ENCODE measurements around the gene ATP10B.

ATP10B gene

DNA sequence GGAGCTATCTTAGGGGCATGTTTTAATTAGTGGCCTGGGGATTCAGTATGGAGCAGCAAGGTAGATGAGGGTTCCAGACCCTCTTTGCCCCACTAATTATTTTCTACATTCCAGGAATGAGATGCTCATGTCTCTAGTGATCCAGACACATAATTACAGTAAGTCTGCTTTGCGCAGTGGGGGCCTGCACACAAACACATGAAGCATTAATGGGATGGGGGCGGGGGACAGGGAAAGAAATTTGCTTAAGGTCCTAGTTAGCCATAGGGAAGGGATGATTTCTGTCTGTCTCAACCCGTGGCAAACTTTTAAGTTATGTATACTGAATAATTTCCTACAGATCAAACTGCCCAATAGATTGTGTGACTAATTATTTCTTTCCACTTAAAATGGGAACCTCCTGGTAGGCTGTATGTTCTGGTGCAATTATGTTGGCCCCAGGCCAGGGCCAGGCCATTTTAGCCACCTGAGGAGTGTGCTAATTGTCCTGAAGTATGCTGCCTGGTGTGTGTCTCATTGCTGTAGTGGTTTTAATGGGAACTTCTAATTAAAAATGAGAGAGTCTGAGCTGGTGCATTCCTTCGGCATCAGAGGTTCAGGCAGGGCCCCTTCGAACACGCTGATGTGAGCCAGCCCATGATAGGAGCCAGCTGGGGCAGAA is 295.9 kb downstream of the ATP10B start:
- Histone ChIP-seq H3K27ac (ENCODE audit: low read depth, low read length) (no peak overlapping the region), H3K4me3 (ENCODE audit: low read depth, low read length) (no peak overlapping the region), H3K4me1 (ENCODE audit: control insufficient read depth, insufficient read depth, low read length, unreplicated experiment) (no peaks in the 10 kb centered on the region), H3K27me3 (ENCODE audit: insufficient read depth, low read length) (no peaks in the 10 kb centered on the region), H2AFZ (ENCODE audit: low read length, unreplicated experiment) (no peak overlapping the region), H3K36me3 (ENCODE audit: insufficient read depth, low read length) (no peaks in the 10 kb centered on the region), H3K79me2 (ENCODE audit: control insufficient read depth, insufficient read depth, low read length, unreplicated experiment) (no peaks in the 10 kb centered on the region)

DNA sequence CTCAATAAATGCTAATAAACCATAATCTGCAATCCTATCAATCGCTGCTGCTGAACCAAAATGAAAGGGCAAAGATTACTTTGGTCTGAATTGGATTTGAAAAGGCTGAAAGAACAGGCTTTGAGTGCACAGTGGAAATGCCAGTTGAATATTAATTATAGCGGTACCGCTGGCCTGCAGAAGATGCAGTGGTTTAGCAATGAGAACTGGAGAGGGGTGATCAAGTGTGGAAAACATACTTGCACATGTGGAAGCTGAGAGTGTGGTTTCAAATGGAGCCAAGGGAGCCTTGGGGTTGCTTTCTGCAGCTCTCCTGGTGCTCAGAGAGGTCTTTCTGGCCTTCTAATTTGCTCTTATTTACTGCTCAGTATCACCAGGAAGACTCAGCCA is 296.4 kb downstream of the ATP10B start:
- H3K4me3 ChIP-seq (ENCODE audit: low read depth, low read length): no peak overlapping the region
- no peaks in the 10 kb centered on the region for H3K36me3 ChIP-seq (ENCODE audit: insufficient read depth, low read length)
- no peaks in the 10 kb centered on the region for H3K27me3 ChIP-seq (ENCODE audit: insufficient read depth, low read length)
- no peaks in the 10 kb centered on the region for H3K79me2 ChIP-seq (ENCODE audit: control insufficient read depth, insufficient read depth, low read length, unreplicated experiment)
- no peak overlapping the region for H2AFZ ChIP-seq (ENCODE audit: low read length, unreplicated experiment)
- H3K4me1 ChIP-seq (ENCODE audit: control insufficient read depth, insufficient read depth, low read length, unreplicated experiment): no peaks in the 10 kb centered on the region
- H3K27ac ChIP-seq (ENCODE audit: low read depth, low read length): no peak overlapping the region

DNA sequence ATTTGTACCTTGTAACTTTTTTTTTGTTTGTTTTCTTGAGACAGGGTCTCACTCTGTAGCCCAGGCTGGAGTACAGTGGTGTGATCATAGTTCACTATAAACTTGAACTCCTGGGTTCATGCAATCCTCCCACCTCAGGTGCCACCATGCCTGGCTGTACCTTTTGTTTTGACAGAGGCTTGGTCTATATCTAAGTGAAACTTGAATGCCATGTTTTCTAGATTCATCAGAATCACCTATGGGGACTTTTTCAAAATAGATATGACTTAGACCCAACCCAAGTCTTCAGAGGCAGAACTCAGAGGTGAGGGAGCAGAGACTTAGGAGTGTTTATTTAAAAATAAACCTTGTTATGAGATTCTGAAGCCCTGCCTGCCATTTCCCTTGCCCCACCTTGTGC is 301.9 kb downstream of the ATP10B start:
- H3K79me2 ChIP-seq (ENCODE audit: control insufficient read depth, insufficient read depth, low read length, unreplicated experiment): no peaks in the 10 kb centered on the region
- H3K27ac ChIP-seq (ENCODE audit: low read depth, low read length): no peak overlapping the region
- H3K36me3 ChIP-seq (ENCODE audit: insufficient read depth, low read length): no peaks in the 10 kb centered on the region
- H3K4me3 ChIP-seq (ENCODE audit: low read depth, low read length): no peak overlapping the region
- no peaks in the 10 kb centered on the region for H3K27me3 ChIP-seq (ENCODE audit: insufficient read depth, low read length)
- H3K4me1 ChIP-seq (ENCODE audit: control insufficient read depth, insufficient read depth, low read length, unreplicated experiment): no peaks in the 10 kb centered on the region
- H2AFZ ChIP-seq (ENCODE audit: low read length, unreplicated experiment): no peak overlapping the region

DNA sequence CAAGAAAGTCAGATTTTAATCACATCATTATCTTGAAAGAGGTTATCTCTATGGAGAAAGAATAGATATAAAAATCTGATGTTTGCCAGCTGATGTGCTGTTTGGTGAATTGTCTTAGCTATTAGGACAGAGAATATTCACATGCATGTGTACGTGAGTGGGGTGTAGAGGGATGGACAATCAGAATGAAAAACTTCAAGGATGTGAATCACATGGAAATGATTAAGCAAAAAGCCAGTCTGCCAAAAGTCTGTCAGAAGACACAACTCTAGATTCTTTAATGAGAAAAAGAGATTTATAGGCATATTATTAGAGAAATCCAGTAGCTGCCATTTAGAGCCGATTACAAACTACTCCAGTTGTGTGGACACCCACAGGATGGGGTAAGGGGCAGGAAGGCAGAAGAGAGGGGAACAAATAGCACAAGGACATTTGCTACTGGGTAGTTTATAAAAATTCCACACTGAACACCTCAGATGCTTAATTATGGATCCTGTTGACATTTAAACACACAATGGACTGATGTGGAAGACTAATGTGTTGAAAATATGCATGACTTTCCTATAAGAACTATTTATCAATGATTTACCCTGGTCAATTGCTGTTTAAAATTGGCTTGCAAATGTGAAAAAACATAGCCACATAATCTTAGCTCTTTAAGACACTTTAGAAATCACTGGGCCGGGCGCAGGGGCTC is 302.9 kb downstream of the ATP10B start:
- H3K27me3 ChIP-seq (ENCODE audit: insufficient read depth, low read length): no peaks in the 10 kb centered on the region
- no peak overlapping the region for H2AFZ ChIP-seq (ENCODE audit: low read length, unreplicated experiment)
- H3K36me3 ChIP-seq (ENCODE audit: insufficient read depth, low read length): no peaks in the 10 kb centered on the region

DNA sequence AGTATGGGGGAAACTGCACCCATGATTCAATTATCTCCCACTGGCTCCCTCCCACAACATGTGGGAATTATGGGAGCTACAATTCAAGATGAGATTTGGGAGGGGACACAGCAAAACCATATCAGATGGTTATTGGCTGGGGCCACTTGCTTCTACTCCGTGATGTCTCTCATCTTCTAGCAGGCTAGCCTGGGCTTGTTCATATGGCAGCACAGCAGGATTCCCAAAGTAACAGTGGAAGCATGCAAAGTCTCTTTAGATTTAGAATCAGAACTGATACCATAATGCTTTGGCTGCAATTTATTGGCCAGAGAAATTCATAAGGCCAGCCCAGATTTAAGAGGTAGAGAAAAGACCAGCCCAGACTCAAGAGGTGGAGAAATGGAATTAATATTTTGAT is 304.1 kb downstream of the ATP10B start:
- H3K4me3 ChIP-seq (ENCODE audit: low read depth, low read length): no peak overlapping the region
- H3K27ac ChIP-seq (ENCODE audit: low read depth, low read length): no peak overlapping the region
- no peaks in the 10 kb centered on the region for H3K27me3 ChIP-seq (ENCODE audit: insufficient read depth, low read length)
- H3K4me1 ChIP-seq (ENCODE audit: control insufficient read depth, insufficient read depth, low read length, unreplicated experiment): no peaks in the 10 kb centered on the region
- H3K36me3 ChIP-seq (ENCODE audit: insufficient read depth, low read length): no peaks in the 10 kb centered on the region
- H2AFZ ChIP-seq (ENCODE audit: low read length, unreplicated experiment): no peak overlapping the region
- no peaks in the 10 kb centered on the region for H3K79me2 ChIP-seq (ENCODE audit: control insufficient read depth, insufficient read depth, low read length, unreplicated experiment)

More for the DNA sequence above, 302.9 kb downstream of the ATP10B start:
- H3K27ac ChIP-seq (ENCODE audit: low read depth, low read length): no peak overlapping the region
- no peak overlapping the region for H3K4me3 ChIP-seq (ENCODE audit: low read depth, low read length)
- no peaks in the 10 kb centered on the region for H3K4me1 ChIP-seq (ENCODE audit: control insufficient read depth, insufficient read depth, low read length, unreplicated experiment)
- H3K79me2 ChIP-seq (ENCODE audit: control insufficient read depth, insufficient read depth, low read length, unreplicated experiment): no peaks in the 10 kb centered on the region

DNA sequence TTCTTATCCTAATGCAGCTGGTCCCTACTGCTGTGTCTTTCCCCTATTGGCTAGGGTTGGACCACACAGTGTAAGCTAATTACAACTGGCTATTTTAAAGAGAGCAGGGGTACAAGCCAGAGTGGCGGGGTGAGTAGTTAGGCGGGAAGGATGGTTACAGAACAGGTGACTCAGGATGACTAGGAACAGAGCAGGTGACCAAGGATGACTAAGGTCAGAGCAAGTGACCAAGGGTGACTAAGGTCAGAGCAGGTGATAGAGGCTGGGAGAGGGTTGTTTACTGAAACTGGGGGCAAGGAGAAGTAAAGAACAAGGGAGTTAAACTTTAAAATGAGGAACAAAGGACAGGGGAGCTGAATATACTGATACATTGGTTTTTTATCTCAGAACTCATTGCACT is 304.9 kb downstream of the ATP10B start:
- Histone ChIP-seq H3K4me3 (ENCODE audit: low read depth, low read length) (no peak overlapping the region), H3K36me3 (ENCODE audit: insufficient read depth, low read length) (no peaks in the 10 kb centered on the region), H3K27ac (ENCODE audit: low read depth, low read length) (no peak overlapping the region), H2AFZ (ENCODE audit: low read length, unreplicated experiment) (no peak overlapping the region), H3K79me2 (ENCODE audit: control insufficient read depth, insufficient read depth, low read length, unreplicated experiment) (no peaks in the 10 kb centered on the region), H3K4me1 (ENCODE audit: control insufficient read depth, insufficient read depth, low read length, unreplicated experiment) (no peaks in the 10 kb centered on the region), H3K27me3 (ENCODE audit: insufficient read depth, low read length) (no peaks in the 10 kb centered on the region)

DNA sequence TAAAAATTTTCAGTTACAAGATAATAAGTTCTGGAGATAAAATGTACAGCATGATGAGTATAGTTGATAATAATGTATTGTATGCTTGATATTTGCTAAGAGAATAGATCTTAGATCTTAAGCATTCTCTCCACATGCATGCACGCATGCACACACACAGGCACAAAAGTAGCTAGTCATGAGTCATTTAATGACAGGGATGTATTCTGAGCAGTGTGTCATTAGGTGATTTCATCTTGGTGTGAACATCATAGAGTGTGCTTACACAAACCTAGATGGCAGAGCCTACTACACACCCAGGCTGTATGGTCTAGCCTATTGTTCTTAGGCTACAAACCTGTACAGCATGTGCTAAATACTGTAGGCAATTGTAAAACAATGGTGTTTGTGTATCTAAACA is 306.2 kb downstream of the ATP10B start:
- no peak overlapping the region for H2AFZ ChIP-seq (ENCODE audit: low read length, unreplicated experiment)
- H3K27ac ChIP-seq (ENCODE audit: low read depth, low read length): no peak overlapping the region
- no peaks in the 10 kb centered on the region for H3K4me1 ChIP-seq (ENCODE audit: control insufficient read depth, insufficient read depth, low read length, unreplicated experiment)
- H3K27me3 ChIP-seq (ENCODE audit: insufficient read depth, low read length): no peaks in the 10 kb centered on the region
- no peaks in the 10 kb centered on the region for H3K79me2 ChIP-seq (ENCODE audit: control insufficient read depth, insufficient read depth, low read length, unreplicated experiment)
- no peak overlapping the region for H3K4me3 ChIP-seq (ENCODE audit: low read depth, low read length)
- no peaks in the 10 kb centered on the region for H3K36me3 ChIP-seq (ENCODE audit: insufficient read depth, low read length)

DNA sequence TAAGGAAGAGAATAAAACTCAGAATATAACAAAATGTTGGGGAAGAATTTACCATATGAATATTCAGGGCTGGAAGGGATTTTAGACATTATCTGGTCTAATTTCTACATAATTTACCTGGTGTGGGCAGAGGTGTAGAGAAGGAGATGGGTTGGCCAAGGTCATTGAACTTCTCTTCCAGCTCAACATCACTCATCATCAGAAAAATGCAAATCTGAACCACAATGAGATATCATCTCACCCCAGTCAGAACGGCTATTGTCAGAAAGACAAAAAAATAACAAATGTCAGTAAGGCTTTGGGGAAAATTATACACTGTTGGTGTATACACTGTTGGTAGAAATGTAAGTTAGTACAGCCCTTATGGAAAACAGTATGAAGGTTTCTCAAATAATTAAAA is 308.6 kb downstream of the ATP10B start:
- H3K4me3 ChIP-seq (ENCODE audit: low read depth, low read length): no peak overlapping the region
- H3K27ac ChIP-seq (ENCODE audit: low read depth, low read length): no peak overlapping the region
- H3K4me1 ChIP-seq (ENCODE audit: control insufficient read depth, insufficient read depth, low read length, unreplicated experiment): no peaks in the 10 kb centered on the region
- H2AFZ ChIP-seq (ENCODE audit: low read length, unreplicated experiment): no peak overlapping the region
- H3K36me3 ChIP-seq (ENCODE audit: insufficient read depth, low read length): no peaks in the 10 kb centered on the region
- no peaks in the 10 kb centered on the region for H3K27me3 ChIP-seq (ENCODE audit: insufficient read depth, low read length)
- H3K79me2 ChIP-seq (ENCODE audit: control insufficient read depth, insufficient read depth, low read length, unreplicated experiment): no peaks in the 10 kb centered on the region

DNA sequence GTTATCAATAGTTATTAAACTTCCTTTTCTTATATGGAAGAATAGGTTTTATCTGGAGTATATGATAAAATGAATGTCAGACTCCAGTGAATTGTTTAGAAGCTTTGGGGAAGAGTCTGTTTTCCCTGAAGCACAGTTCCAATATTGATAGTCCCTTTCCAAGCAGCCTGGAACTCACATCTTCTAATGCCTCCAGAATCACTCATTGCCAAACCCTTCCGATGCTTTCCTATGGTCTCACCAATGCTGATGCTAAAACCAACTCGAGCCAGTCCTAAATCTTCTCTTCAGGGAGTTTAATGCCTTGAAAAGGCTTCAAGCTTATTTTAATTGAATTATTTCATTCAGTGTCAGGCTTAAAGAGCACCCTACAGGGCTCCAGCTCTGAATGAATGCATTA is 309.2 kb downstream of the ATP10B start:
- no peak overlapping the region for H3K27ac ChIP-seq (ENCODE audit: low read depth, low read length)
- H3K27me3 ChIP-seq (ENCODE audit: insufficient read depth, low read length): no peaks in the 10 kb centered on the region
- no peaks in the 10 kb centered on the region for H3K4me1 ChIP-seq (ENCODE audit: control insufficient read depth, insufficient read depth, low read length, unreplicated experiment)
- no peaks in the 10 kb centered on the region for H3K79me2 ChIP-seq (ENCODE audit: control insufficient read depth, insufficient read depth, low read length, unreplicated experiment)
- no peak overlapping the region for H2AFZ ChIP-seq (ENCODE audit: low read length, unreplicated experiment)
- H3K4me3 ChIP-seq (ENCODE audit: low read depth, low read length): no peak overlapping the region
- no peaks in the 10 kb centered on the region for H3K36me3 ChIP-seq (ENCODE audit: insufficient read depth, low read length)

DNA sequence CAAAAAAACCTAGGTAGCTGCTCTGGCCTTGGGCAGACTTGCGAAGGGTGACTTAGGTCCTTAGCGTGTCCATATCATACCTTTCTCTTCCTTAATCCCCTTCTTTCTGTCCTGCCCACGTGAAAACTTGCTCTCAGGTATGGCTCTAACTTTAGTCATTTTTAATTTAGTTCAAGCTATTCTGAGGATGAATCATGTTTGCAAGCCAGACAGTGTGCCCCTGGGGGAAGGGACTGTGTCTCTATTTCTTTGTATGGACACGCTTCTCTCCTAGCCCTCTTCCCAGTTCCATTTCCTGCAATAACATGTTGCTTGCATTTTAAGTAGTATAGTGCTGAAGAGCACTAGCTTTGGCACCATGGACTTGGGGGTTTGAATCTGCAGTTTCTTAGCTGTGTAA is 309.7 kb downstream of the ATP10B start:
- Histone ChIP-seq H3K4me1 (ENCODE audit: control insufficient read depth, insufficient read depth, low read length, unreplicated experiment) (no peaks in the 10 kb centered on the region), H3K27ac (ENCODE audit: low read depth, low read length) (no peak overlapping the region), H3K27me3 (ENCODE audit: insufficient read depth, low read length) (no peaks in the 10 kb centered on the region), H3K79me2 (ENCODE audit: control insufficient read depth, insufficient read depth, low read length, unreplicated experiment) (no peaks in the 10 kb centered on the region), H3K4me3 (ENCODE audit: low read depth, low read length) (no peak overlapping the region), H3K36me3 (ENCODE audit: insufficient read depth, low read length) (no peaks in the 10 kb centered on the region), H2AFZ (ENCODE audit: low read length, unreplicated experiment) (no peak overlapping the region)

DNA sequence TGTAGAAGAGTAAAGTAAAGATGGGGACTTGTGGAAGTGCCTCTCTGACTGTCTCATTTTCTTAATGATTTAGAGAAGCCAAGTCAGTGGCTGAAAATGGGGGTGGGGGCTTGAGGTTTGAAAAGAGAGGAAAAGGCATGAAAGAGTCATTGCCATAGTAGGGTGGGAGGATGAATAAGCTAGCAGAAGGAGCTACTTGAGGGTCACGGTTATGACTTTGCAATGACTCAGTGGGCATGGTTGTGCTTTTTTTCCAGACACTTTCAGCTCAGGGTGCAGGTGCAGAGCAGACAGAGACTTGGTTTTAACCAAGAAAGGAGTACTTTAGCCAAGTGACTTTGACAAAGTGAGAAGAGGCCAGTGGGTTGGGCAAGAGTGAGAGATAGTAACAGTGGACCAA is 312.6 kb downstream of the ATP10B start:
- Histone ChIP-seq H3K27ac (ENCODE audit: low read depth, low read length) (no peak overlapping the region), H2AFZ (ENCODE audit: low read length, unreplicated experiment) (no peak overlapping the region), H3K79me2 (ENCODE audit: control insufficient read depth, insufficient read depth, low read length, unreplicated experiment) (no peaks in the 10 kb centered on the region), H3K4me1 (ENCODE audit: control insufficient read depth, insufficient read depth, low read length, unreplicated experiment) (no peaks in the 10 kb centered on the region), H3K27me3 (ENCODE audit: insufficient read depth, low read length) (peaks cover 10% of the 10 kb centered on the region; the same call in 1 of the 2 replicates), H3K4me3 (ENCODE audit: low read depth, low read length) (no peak overlapping the region), H3K36me3 (ENCODE audit: insufficient read depth, low read length) (no peaks in the 10 kb centered on the region)

Measured in ACC112 (cell line).